ENCODE data around the gene SLC37A2.

GRCh38 chr11:125108469-125108868 is 45.4 kb downstream of the SLC37A2 start:
- TF ChIP-seq POLR2A (IDR thresholded peaks at IDR 0.05; ENCODE audit: low read depth) (no peak), CTCF (IDR thresholded peaks at IDR 0.05) (no peak), EP300 (IDR thresholded peaks at IDR 0.05) (no peak)
